ENCODE data around the gene KRT17. TPM values are rescaled to one million over a fixed set of nuclear protein-coding genes. Genes with fewer than 3 reads are reported as not detected.
"Not testable (repeated sequence)": the region's sequence is repeated elsewhere in the genome, so short reads cannot be mapped to it uniquely, and the experiment has no call there.

The KRT17 gene
- total RNA-seq, 1 experiment from 2014 or later = 29.0 TPM

GRCh38 chr17:41583137-41584127 lies 40.9 kb downstream of the KRT17 start:
- no peak overlapping the region for H2AFZ ChIP-seq
- no peaks in the 10 kb centered on the region for H3K27me3 ChIP-seq (ENCODE audit: insufficient read depth, low read depth)
- H3K9me3 ChIP-seq (ENCODE audit: insufficient read depth, low read depth) = no peaks in the 10 kb centered on the region
- peaks cover 45% of the 10 kb centered on the region for H3K4me1 ChIP-seq (replicated peaks; ENCODE audit: insufficient read depth)
- intact Hi-C loops (cut with micrococcal nuclease; ENCODE audit: unreplicated experiment) = no loop called here
- no peaks in the 10 kb centered on the region for H3K36me3 ChIP-seq (ENCODE audit: low read depth)
- no peaks in the 10 kb centered on the region for H3K79me2 ChIP-seq (ENCODE audit: low read depth)
- CTCF ChIA-PET = interaction anchor here (1.3 to 1.5 kb wide), 2 partner anchors 33 to 62 kb away, joined by 3 to 4 read pairs; no protein-coding TSS in a partner anchor
- peaks cover 26% of the 10 kb centered on the region; the same call in 1 of the 2 replicates for H3F3A ChIP-seq (ENCODE audit: insufficient read depth, low read depth)
- H3K4me2 ChIP-seq = no peak overlapping the region
- no peaks in the 10 kb centered on the region for H4K20me1 ChIP-seq (ENCODE audit: insufficient read depth)
- H3K27ac ChIP-seq = no peak overlapping the region
- TF ChIP-seq CTCF (conservative IDR thresholded peaks at IDR 0.05) (no peak), EZH2 (IDR thresholded peaks at IDR 0.05; ENCODE audit: low read depth) (no peak)
- POLR2A ChIA-PET (ENCODE audit: unreplicated experiment) = no interaction called here
- no TSS peak for BruUV-seq (replicated peaks)
- no peaks in the 10 kb centered on the region for H3K9me2 ChIP-seq (ENCODE audit: insufficient read depth)
- H3K4me3 ChIP-seq = no peak overlapping the region
- DNase-seq = no peak

- BruUV-seq (replicated peaks); H3K27ac ChIP-seq; H3K9me3 ChIP-seq (ENCODE audit: insufficient read depth, low read depth); H4K20me1 ChIP-seq (ENCODE audit: insufficient read depth); H3K36me3 ChIP-seq (ENCODE audit: low read depth); H3K79me2 ChIP-seq (ENCODE audit: low read depth); intact Hi-C loops (cut with micrococcal nuclease; ENCODE audit: unreplicated experiment); H3K9me2 ChIP-seq (ENCODE audit: insufficient read depth); H3K27me3 ChIP-seq (ENCODE audit: insufficient read depth, low read depth); H3K4me3 ChIP-seq; H2AFZ ChIP-seq: not testable (repeated sequence)
- ChIA-PET CTCF (interaction anchor here (1.3 to 1.5 kb wide), 2 partner anchors 32 to 63 kb away, joined by 3 to 4 read pairs; no protein-coding TSS in a partner anchor), POLR2A (ENCODE audit: unreplicated experiment) (interaction anchor here (0.6 kb wide), 1 partner anchor 72 kb away, joined by 3 read pairs; no protein-coding TSS in a partner anchor)
- Histone ChIP-seq H3K4me1 (replicated peaks; ENCODE audit: insufficient read depth) (peaks cover 48% of the 10 kb centered on the region), H3K4me2 (peak overlapping the region; percentile 32; the same call in 1 of the 2 replicates), H3F3A (ENCODE audit: insufficient read depth, low read depth) (peaks cover 26% of the 10 kb centered on the region; the same call in 1 of the 2 replicates)
- DNase-seq = peak in 1 of 2 experiments; percentile 44
Observed at GRCh38 chr17:41582061-41582968, 42.1 kb downstream of the KRT17 start.

- TF ChIP-seq CTCF (conservative IDR thresholded peaks at IDR 0.05) (no peak), EZH2 (IDR thresholded peaks at IDR 0.05; ENCODE audit: low read depth) (no peak)
- CTCF ChIA-PET = interaction anchor here (0.6 to 1.5 kb wide), 4 partner anchors 32 to 67 kb away, joined by 3 to 5 read pairs (median 4); no protein-coding TSS in a partner anchor
- intact Hi-C loops (cut with micrococcal nuclease; ENCODE audit: unreplicated experiment) = no loop called here
- H3K4me3 ChIP-seq = no peak overlapping the region
- H3K4me2 ChIP-seq = peak overlapping the region; percentile 30; the same call in 1 of the 2 replicates
- no peaks in the 10 kb centered on the region for H4K20me1 ChIP-seq (ENCODE audit: insufficient read depth)
- peaks cover 54% of the 10 kb centered on the region for H3K4me1 ChIP-seq (replicated peaks; ENCODE audit: insufficient read depth)
- H3K9me3 ChIP-seq (ENCODE audit: insufficient read depth, low read depth) = no peaks in the 10 kb centered on the region
- no peak overlapping the region for H2AFZ ChIP-seq
- H3F3A ChIP-seq (ENCODE audit: insufficient read depth, low read depth) = peaks cover 29% of the 10 kb centered on the region; the same call in 1 of the 2 replicates
- no peaks in the 10 kb centered on the region for H3K36me3 ChIP-seq (ENCODE audit: low read depth)
- no peaks in the 10 kb centered on the region for H3K79me2 ChIP-seq (ENCODE audit: low read depth)
- no peaks in the 10 kb centered on the region for H3K27me3 ChIP-seq (ENCODE audit: insufficient read depth, low read depth)
- peak overlapping the region; percentile 37 for H3K27ac ChIP-seq
- BruUV-seq (replicated peaks) = TSS peak; percentile 62
- no peaks in the 10 kb centered on the region for H3K9me2 ChIP-seq (ENCODE audit: insufficient read depth)
- POLR2A ChIA-PET (ENCODE audit: unreplicated experiment) = interaction anchor here (0.6 to 1.0 kb wide), 4 partner anchors 22 to 72 kb away, joined by 3 to 5 read pairs (median 4); no protein-coding TSS in a partner anchor
- no peak for DNase-seq
Observed at GRCh38 chr17:41581366-41582060, 42.9 kb downstream of the KRT17 start.

Data from PC-9 (cell line).